ENCODE data around the gene MARCHF11. TPM values are rescaled to one million over a fixed set of nuclear protein-coding genes. Genes with fewer than 3 reads are reported as not detected.

The MARCHF11 gene
- total and polyA plus RNA-seq, 2 of the 4 experiments (the other 2 are of a cell fraction), result not detected

- no peak for ATAC-seq (ENCODE audit: low read depth)
- Histone ChIP-seq H2BK120ac (ENCODE audit: low read depth, low read length) (no peak overlapping the region), H2AK9ac (replicated peaks; ENCODE audit: low read depth, low read length, poor library complexity) (no peak overlapping the region), H3K4ac (ENCODE audit: low read depth, low read length) (no peak overlapping the region), H3K36me3 (ENCODE audit: control insufficient read depth, insufficient read depth, low read length) (no peaks in the 10 kb centered on the region), H3K14ac (replicated peaks; ENCODE audit: low read depth, low read length) (no peak overlapping the region), H3K79me1 (ENCODE audit: low read depth in 1 of 2, low read length in 2 of 2) (no peaks in the 10 kb centered on the region), H3K18ac (ENCODE audit: low read depth, low read length) (no peak overlapping the region), H3K9me1 (ENCODE audit: insufficient read depth, low read length) (no peaks in the 10 kb centered on the region), H4K5ac (ENCODE audit: low read depth, low read length) (no peak overlapping the region), H3K56ac (ENCODE audit: extremely low read depth, insufficient read depth, low read length) (no peak overlapping the region), H3K4me3 (ENCODE audit: insufficient read depth, low read depth, low read length) (no peak overlapping the region), H3K23ac (ENCODE audit: low read depth, low read length) (no peak overlapping the region), H4K91ac (ENCODE audit: insufficient read depth, low read depth, low read length) (no peak overlapping the region), H3K9ac (ENCODE audit: low read depth, low read length) (no peak overlapping the region), H3K4me2 (ENCODE audit: low read depth, low read length) (no peak overlapping the region), H3K27me3 (ENCODE audit: control insufficient read depth, insufficient read depth, low read length) (no peaks in the 10 kb centered on the region), H3K27ac (ENCODE audit: insufficient read depth, low read length) (no peak overlapping the region), H2AFZ (replicated peaks; ENCODE audit: low read length, poor library complexity) (no peak overlapping the region), H2BK5ac (ENCODE audit: low read depth, low read length, poor library complexity, severe bottlenecking) (no peak overlapping the region), H2AK5ac (ENCODE audit: low read depth, low read length) (no peak overlapping the region), H3K9me3 (ENCODE audit: control insufficient read depth, insufficient read depth, low read length) (no peaks in the 10 kb centered on the region), H3K4me1 (ENCODE audit: control insufficient read depth, insufficient read depth, low read length) (no peaks in the 10 kb centered on the region), H2BK20ac (ENCODE audit: low read depth, low read length) (no peak overlapping the region), H4K20me1 (ENCODE audit: insufficient read depth, low read length) (no peaks in the 10 kb centered on the region), H4K8ac (ENCODE audit: low read depth in 2 of 2, low read length in 2 of 2) (no peak overlapping the region), H2BK15ac (ENCODE audit: low read depth, low read length) (no peak overlapping the region)
- DNase-seq, result no peak
- intact Hi-C loops (cut with micrococcal nuclease) (no loop called here), in situ Hi-C loops (cut with MboI; ENCODE audit: low sequenced_read_pairs) (no loop called here), dilution Hi-C loops (cut with HindIII; ENCODE audit: low sequenced_read_pairs, unreplicated experiment) (no loop called here)
- WGBS, 2 experiments (ENCODE audit: extremely low coverage in 2 of 2, insufficient read length in 1 of 2), result 36% methylated on average over 3 of the region's 5 CpGs; no CpG with 5 or more reads in 1 of the 2 experiments
- ChIA-PET CTCF (no interaction called here), POLR2A (ENCODE audit: unreplicated experiment) (no interaction called here)
- BruUV-seq (replicated peaks), result no TSS peak
- TF ChIP-seq MXI1 (IDR thresholded peaks at IDR 0.05; ENCODE audit: borderline replicate concordance, low read depth, low read length), result no peak
- TF ChIP-seq USF2 (IDR thresholded peaks at IDR 0.05; ENCODE audit: low read depth, low read length), result no peak
- TF ChIP-seq ELK1 (IDR thresholded peaks at IDR 0.05; ENCODE audit: borderline replicate concordance, low read depth, low read length), result no peak
- TF ChIP-seq CTCF (conservative IDR thresholded peaks at IDR 0.05; ENCODE audit: low read depth, low read length), result no peak
- no peak for TF ChIP-seq RCOR1 (IDR thresholded peaks at IDR 0.05; ENCODE audit: insufficient replicate concordance, low read length)
- no peak for TF ChIP-seq FOS (IDR thresholded peaks at IDR 0.05; ENCODE audit: low read depth, low read length)
- no peak for TF ChIP-seq RFX5 (IDR thresholded peaks at IDR 0.05; ENCODE audit: low read depth, low read length)
- no peak for TF ChIP-seq CEBPB (IDR thresholded peaks at IDR 0.05; ENCODE audit: low read depth, low read length)
- TF ChIP-seq POLR2A (IDR thresholded peaks at IDR 0.05; ENCODE audit: low read depth, low read length), result no peak
- no peak for TF ChIP-seq MAZ (IDR thresholded peaks at IDR 0.05; ENCODE audit: borderline replicate concordance, low read depth, low read length)
- no peak for TF ChIP-seq CHD1 (IDR thresholded peaks at IDR 0.05; ENCODE audit: low read depth, low read length)
- no peak for TF ChIP-seq NFE2L2 (IDR thresholded peaks at IDR 0.05; ENCODE audit: low read depth, low read length)
- TF ChIP-seq SMC3 (IDR thresholded peaks at IDR 0.05; ENCODE audit: low read depth, low read length), result no peak
- no peak for TF ChIP-seq BHLHE40 (IDR thresholded peaks at IDR 0.05; ENCODE audit: low read depth, low read length)
- TF ChIP-seq RAD21 (IDR thresholded peaks at IDR 0.05; ENCODE audit: low read length), result no peak
- no peak for TF ChIP-seq MAFK (IDR thresholded peaks at IDR 0.05; ENCODE audit: low read depth, low read length)
Measured at GRCh38 chr5:16143361-16144049, 36.1 kb downstream of the MARCHF11 start.
